Measurements from ENCODE around the gene AFG3L2.

The AFG3L2 gene

DNA sequence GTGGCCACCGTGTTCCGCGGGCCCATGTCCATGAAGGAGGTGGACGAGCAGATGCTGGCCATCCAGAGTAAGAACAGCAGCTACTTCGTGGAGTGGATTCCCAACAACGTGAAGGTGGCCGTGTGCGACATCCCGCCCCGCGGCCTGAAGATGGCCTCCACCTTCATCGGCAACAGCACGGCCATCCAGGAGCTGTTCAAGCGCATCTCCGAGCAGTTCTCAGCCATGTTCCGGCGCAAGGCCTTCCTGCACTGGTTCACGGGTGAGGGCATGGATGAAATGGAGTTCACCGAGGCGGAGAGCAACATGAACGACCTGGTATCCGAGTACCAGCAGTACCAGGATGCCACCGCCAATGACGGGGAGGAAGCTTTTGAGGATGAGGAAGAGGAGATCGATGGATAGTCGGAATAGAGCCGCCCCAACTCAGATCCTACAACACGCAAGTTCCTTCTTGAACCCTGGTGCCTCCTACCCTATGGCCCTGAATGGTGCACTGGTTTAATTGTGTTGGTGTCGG, 51.2 kb downstream of the AFG3L2 start:
- no peak for DNase-seq (ENCODE audit: low read depth)

GRCh38 chr18:12324991-12325725, 51.9 kb downstream of the AFG3L2 start:
- DNase-seq (ENCODE audit: low read depth): no peak

DNA sequence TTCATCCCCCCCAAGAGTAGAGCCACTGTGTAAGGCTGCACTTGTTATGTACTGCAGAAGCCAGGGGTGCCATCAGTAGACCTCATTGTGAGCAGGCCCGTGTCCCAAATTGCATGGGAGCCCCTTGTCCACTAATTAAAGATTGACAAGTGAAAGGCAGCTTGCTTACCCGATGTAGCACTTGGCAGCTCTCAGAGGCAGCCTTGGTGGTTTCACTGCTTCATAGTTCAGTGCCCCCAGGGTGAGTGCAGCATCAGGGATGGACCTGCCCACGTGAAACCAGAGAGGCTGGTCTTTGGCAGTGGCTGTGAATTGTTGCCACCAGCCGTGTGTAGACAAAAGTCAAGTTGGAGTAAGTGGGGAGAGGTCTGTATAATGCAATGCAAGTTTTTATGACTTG, 55.7 kb downstream of the AFG3L2 start:
- peak; percentile 31 for DNase-seq (ENCODE audit: low read depth)

DNA sequence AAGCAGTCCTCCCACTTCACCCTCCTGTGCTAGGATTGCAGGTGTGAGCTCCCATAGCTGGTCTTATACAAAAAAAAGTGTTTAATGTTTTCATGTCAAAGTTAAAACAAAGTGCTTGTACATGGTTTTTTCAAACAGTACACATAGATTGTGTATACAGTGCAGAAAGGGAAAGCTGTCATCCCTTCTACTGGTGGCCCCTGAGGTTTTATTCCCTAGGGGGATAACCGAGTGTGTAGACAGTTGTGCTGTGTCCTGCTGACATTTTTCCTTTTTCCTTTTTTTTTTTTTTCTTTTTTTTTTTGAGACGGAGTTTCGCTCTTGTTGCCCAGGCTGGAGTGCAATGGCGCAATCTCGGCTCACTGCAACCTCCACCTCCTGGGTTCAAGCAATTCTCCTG, 58.2 kb downstream of the AFG3L2 start:
- DNase-seq (ENCODE audit: low read depth): no peak

DNA sequence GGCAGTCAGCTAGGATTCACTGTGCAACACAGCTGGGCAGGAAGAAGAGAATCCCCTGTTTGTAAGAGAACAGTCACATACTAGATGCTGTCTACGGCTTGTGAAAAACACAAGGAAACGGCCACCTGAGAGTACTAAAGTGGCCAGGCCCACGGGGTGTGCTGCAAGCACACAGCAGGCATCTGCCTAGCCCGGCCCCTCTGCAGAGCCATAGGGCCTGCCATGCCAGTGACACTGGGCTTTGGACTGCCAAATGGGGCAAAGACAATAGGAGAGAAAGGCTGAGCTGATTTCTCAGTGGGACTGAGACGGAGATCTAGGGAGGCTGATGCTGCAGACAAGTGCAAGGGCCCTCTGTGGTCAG, 58.7 kb downstream of the AFG3L2 start:
- no peak for DNase-seq (ENCODE audit: low read depth)

DNA sequence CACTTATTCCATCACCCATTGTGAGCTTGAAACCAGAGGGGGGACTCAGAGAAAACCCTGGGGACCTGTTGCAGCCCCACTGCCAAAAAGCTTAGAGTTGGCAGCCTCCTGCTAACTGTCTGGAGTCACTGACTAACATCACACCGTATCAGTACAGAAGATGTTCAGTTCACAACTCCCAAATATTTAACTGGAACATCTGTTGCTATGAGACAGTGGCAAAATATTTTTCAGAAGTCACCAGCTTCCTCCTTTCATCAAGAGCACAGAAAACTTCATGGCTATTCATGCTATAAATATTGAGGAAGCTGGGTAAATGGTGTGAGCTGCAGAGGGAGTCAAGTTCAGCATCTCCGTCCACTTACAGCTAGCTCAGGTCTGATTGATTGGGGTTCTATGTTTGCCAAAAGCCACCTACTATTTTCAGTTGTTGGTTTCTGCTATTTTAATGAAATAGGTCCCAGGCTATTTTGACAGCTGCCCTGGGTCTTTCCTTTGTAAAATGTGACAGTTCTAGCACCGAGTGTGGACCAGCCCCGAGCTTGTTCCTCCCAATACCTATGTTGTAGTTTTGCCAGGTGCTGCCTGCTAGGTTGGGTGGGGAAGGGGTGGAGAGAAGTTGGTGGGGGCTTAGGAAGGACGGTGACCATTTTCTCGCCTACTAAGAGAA, 59.2 kb downstream of the AFG3L2 start:
- peak; percentile 83 for DNase-seq (ENCODE audit: low read depth)

DNA sequence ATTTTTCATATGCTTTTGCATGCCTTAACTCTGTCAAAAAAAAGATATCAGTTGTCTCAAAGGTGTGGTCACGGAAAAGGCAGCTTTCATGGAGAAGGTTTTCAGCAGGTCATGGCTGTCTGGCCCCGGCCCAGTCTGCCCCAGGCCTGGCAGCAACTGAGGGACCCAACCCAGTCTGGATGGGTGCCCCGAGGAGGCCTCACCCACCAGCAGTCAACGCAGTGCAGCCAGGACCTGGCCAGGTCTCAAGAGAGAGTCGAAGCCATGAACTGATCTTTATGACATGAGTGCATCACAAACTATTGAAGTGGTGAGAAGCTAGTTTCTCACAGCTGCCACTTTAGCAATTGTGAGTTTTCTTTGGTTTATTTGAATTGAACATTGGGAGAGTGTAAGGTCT, 61.1 kb downstream of the AFG3L2 start:
- no peak for DNase-seq (ENCODE audit: low read depth)

GRCh38 chr18:12315490-12315889, 61.5 kb downstream of the AFG3L2 start:
- DNase-seq (ENCODE audit: low read depth): no peak

GRCh38 chr18:12314591-12315305, 62.3 kb downstream of the AFG3L2 start:
- no peak for DNase-seq (ENCODE audit: low read depth)

DNA sequence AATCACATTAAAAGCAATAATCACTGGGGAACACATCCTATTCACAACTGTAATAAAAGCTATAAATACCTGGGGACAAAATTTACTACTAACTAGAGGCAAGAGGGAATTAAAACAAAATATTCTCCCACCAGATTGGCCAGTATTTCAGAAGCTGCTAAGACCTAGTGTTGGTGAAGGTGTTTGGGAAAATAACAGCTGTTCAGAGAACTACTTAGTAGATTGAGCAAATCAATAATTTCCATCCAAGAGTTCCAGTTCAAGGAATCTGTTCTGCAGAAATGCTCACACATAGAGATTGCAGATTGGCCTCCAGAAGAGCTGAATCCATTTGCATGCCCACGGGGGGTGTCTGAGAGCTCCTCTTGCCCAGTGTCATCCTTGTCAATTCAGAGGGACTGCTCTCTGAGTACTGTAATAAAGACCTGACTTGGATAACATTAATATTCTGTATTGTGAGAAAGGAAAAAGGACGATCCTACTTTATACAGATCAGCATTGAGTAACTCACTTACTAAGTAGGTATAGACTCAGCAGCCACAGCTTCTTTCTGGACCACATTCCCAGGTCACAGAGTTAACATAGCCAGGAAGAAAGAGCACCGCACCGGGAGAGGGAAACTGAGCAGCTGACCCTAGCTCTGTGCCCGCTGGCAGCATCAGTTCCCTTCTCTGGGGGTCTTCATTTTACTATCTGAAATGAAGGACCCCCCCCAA, 63.3 kb downstream of the AFG3L2 start:
- no peak for DNase-seq (ENCODE audit: low read depth)

DNA sequence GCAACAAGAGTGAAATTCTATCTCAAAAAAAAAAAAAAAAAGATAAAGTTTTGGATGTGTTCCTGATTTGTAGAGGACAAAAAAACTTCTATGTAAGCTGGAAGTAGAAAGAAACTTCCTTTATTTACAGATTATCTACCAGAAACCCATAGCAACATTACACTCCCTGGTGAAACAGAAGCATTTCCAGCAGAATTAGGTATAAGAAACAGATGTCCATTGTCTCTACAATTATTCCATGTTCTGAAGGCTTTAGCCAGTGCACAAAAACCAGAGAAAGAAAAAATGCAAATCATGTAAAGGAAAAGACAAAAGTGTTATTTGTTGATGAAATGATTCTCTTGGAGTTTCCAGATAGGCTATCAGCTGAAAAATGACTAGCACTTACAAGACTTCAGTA, 64.1 kb downstream of the AFG3L2 start:
- DNase-seq (ENCODE audit: low read depth): no peak

DNA sequence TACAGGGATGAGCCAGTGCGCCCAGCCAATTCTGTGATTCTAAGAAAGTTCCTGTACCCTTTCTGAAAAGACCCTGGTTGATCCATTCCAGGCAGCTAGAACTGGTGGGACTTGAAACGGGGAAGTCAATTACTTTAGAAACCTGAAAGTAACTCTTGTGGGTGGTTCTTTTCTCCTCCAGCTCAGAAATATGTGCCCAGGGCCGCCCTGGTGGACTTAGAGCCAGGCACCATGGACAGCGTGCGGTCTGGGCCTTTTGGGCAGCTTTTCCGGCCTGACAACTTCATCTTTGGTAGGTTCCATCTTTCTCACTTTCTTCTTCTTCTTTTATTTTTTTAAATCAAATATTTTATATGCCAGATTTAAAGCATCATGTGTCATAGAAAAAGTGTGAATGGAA, 66.3 kb downstream of the AFG3L2 start:
- DNase-seq (ENCODE audit: low read depth): no peak

DNA sequence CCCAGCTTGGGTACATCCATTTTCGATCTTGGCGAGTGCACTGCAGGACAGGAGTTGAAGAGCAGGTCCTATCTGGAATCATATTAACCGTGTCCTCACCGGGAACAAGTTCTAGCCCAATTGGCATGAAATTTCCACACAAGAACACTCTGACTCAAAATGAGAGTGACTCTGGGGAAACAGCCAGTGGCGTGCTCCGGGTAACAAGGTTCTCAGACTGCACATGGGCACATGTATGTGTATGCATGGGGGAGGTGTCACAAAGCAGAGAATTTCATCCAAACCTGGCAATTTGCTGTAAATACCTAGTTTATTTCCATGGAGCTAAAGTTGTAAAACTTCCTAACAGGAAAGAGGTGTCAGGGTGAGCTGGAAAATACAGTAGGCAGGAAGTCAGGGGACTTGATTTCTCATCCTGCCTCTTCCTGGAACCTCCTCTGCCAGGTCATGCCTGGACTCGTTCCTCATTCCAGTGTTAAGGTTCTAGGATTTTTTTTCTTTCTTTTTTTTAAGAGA, 67.3 kb downstream of the AFG3L2 start:
- DNase-seq (ENCODE audit: low read depth): no peak

- peak; percentile 90 for DNase-seq (ENCODE audit: low read depth)
These were observed 68.5 kb downstream of the AFG3L2 start for GRCh38 chr18:12308386-12309100.

DNA sequence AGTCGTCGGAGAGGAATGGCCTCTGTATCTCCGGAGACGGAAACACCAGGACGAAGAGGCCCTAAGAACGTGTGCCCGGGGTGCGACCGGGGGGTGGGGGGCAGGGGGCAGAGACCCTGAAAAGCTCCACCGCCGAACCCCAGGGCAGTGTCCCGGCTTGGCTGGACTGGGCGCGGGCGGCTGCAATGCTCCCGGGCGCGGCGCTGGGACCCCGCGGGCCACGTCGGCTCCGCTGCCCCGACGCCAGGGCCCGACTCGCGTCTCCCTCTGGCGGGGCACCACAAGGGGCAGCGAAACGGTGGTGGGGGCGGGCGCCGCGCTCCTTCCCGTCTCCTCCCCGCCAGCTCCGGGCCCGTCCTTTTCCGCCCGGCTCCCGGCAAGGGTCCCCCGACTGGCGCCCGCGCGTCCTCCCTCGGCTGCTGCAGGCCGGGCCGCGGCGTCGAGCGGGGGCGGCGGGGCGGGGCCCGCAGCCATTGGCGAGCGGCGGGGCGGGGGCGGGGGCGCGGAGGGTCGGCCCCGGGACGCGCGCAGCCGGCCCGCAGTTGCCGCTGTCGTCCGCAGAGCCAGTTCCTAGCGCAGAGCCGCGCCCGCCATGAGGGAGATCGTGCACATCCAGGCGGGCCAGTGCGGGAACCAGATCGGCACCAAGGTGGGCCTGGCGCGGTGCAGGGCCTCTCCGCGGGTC, 69.2 kb downstream of the AFG3L2 start, which contains the start of gene TUBB6:
Gene TUBB6 (plus strand): TSS at position 541 of the 685 bp plus-strand sequence. CDS start 52 bp downstream, at position 593.
- peak; percentile 90 for DNase-seq (ENCODE audit: low read depth)

DNA sequence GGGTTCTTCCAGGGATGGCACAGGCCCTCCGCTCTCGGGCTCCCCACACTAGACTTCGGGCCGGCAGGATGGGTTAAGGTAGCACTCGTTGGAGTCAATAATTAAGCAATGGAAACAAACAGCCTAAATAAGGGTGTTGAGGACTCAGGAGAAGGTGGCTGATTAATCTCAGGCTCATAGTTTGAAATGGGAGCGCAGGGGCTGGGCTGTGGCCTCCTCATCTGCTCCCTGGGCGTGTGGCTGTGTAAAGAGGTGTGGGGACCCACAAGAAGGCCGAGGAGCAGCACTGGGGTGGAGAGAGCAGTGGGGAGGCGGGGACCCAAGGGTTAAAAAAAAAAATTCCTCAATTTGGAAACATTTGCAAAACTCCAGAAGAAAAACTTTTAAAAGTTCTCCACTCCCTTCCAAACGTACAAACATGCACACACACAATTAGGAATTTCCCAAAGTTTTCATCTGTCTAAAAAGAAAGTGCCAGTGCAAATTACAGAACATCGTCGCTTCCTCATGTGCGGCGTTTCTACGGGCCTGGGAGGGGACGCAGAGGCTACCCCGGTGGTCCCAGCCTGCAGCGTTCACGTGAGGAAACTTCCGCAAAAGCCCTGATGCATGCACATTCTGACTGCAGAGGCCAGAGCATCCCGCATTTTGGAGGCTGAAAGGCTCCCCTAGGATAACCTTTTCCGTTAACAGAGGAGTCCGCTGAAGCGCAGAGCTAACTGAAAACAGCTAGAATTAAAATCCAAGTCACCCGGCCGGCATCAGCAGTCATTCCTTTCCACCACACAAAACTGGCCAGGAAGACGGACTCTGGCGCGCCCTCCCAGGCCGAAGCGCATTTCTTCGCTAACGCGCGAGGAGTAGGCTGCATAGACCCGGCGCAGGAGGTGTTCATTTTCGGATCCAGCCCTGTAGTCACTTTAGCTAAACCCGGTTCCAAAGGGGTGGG, 70.0 kb downstream of the AFG3L2 start:
- peak; percentile 83 for DNase-seq (ENCODE audit: low read depth)

DNA sequence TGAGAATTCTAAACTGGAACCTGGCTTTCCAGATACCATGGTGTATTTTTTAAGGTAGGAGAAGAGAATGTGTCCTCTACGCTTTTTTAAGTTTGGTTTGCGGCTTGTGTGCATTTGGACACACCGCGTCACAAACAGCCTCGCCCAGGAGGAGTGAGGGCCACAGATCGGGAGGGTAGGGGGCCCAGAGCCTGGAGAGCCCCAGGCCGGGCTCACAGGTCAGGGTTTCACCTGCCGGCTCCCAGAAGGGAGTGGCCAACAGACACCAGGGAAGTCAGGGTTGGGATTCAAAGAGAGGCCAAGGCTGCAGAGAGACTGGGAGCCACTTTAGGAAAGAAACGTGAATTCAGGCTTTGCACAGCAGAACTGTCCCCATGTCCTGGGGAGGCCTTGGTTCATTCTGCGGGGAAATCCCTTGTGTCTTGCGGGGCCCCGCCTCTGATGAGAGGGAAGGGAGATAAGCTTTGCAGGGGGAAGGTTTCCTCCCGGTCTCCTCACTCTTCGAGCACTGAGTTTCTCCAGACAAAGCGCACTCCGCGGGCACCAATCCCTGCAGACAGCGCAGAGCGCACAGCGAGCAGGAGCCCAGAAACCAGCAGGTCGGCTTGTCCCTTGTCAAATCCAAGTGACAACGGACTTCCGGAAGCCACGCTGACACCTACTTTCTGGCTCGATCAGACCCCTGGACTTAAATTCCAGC, 70.9 kb downstream of the AFG3L2 start:
- DNase-seq (ENCODE audit: low read depth): no peak

GRCh38 chr18:12305211-12305610, 71.8 kb downstream of the AFG3L2 start:
- no peak for DNase-seq (ENCODE audit: low read depth)
